OCI-M2 (cell line): ENCODE data around the gene ZNF175.
A peak's percentile ranks its signal among the peaks of the same experiment; 100 is the strongest.

ENCODE experiments used
- DNase-seq: peaks from one replicate; lab custom pipeline; 2025; ENCODE audit not compliant: unreplicated experiment; lab: John Stamatoyannopoulos, UW

The ZNF175 gene

DNA sequence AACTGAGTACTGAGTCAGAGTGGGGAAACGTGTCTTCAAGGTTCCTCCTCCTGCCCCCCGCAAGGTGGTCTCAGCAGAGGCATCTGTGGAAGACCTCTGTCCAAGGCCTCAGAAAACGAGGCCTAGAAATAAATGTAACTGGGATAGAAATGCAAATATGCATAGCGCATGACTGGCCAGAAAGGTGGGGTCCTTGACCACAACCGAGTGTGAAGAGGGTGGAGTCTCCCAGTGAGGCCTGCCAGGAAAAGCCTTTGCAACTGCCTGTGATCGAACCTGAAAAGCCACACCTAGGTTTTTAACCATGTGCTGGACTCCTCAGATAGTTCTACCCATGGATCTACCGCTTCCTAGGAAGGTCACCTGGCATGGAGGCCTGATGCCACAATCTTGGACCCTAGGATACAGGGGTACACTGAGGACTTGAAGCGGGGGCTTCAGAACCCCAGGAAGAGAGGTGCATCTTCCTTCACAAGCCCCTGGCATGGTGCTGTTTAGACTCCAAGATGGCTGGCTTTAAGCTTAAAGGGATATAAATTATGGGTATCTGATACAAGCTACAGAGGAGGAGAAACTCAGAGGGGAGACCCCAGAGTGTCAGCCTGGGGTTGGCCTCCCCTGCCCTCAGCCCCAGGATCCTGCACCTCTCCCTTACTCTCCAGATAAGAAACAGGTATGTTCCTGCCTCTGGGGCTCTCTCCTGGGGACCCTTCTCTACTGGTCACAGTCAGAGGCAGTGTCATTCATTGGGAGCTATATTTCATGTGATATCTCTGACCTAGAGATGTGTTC lies 21.4 kb upstream of the ZNF175 start:
- no peak for DNase-seq

DNA sequence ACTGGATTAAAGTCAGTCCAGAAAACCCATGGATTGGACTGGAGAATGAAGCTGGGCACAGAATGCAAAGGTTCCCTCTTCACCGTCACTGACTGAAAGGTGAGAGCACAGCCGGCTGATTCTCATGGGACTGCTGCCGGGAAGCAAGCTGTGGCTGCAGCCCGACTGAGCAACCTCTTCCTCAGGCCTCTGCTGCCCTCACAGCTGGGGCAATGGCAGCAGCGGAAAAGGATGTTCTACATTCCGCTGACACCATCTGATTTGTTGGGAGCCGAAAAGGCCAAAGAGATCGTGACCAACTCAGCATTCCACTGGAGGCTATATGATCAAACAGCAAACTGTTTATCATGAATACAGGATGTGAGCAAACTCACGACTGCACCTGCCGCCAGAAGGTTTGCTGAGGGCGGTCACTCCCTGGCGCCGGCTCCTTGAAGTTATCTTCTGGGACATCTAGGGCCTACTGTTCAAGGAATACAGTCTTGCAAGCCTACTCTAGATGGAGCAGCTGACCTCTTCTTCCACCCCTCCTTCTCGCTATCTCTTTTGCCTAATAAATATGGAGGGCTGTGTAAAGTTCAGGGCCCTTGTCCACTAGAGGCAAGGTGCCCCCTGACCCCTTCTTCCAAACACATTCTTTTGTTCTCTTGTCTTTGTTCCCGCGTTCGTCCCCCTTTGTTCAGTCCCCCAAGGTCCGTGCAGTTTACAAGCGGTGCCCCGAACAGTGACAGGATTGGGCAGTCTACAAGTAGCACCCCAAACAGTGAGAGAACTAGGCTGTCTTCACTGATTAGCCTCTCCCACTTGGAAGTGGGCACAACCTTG lies 20.0 kb upstream of the ZNF175 start:
- no peak for DNase-seq

GRCh38 chr19:51551673-51552432 lies 19.2 kb upstream of the ZNF175 start:
- DNase-seq = no peak

DNA sequence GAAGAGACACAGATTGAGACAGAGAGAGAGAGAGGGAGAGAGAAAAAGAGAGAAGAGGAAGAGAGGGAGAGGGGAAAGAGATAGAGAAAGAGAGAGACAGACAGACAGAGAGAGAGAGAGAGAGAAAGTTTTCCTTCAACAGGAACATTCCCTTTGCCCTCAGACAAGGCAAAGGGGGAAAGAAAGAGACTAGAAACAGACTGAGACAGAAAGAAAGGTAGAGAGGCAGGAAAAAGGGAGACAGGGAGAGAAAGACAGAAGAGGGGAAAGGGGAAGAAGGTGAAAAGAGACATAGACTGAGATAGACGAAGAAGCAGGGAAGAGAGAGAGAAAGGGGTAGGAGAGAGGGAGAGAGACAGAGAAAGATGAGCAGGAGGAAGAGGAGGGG lies 18.5 kb upstream of the ZNF175 start:
- no peak for DNase-seq

- DNase-seq = peak; percentile 89
Observed at GRCh38 chr19:51552996-51553725, 17.9 kb upstream of the ZNF175 start.

- DNase-seq = no peak
Observed at GRCh38 chr19:51559240-51559639, 11.8 kb upstream of the ZNF175 start.

DNA sequence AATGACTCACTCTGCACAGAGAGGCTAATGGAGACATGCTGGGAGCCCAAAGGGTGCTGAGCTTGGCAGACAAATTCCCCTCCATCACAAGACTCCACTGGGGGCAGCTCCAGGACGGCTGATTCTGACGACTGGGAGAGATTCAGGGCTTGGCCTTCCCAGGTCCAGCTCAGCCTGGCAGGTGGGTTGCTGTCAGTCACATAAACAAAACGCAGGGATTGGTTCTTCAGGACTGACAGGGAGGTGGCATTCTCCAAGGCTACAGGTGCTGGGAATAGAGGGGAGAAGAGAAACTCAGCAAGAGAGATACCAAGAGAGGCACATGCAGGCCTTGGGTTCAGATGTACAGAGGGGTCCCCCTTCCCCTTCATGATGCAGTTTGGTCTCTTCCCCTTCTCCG lies 10.7 kb upstream of the ZNF175 start:
- DNase-seq = no peak

DNA sequence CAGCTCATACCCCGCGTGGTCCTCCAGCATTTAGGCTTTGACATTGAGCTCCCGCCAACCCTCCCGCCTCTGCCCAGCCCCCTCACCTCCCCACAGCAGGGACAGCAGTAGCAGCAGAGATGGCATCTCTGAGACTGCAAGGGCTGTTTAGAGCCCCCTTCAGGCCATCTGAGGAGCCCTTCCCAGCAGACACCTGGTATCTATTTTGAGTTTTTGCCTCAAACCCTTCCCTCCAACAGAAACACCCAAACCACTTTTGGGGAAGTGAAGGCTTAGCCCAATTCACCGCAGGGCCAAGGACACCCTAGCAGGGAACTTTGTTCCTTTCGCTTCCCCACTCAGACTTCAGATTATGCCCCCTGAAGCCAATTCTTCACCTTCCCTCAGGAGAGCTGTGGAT lies 6.3 kb upstream of the ZNF175 start:
- DNase-seq = no peak

DNA sequence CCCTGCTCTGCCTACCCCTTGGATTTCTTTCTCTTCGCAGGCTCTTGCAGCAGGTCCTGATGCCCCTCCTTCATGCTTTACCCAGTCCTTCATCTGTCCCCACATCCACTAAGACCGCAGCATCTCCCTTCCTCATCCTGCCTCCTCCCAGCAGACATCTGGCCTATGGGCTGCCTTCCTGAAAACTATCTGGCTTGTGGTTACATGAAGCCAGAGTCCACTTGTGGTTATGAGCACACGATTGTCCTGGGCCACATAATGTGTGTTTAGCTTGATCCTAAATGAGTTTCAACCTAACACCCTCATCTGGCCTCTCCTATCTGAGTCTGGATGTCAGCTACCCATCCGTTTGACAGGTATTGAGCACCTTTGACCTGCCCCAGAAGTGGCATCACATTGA lies 5.5 kb upstream of the ZNF175 start:
- DNase-seq = no peak

GRCh38 chr19:51566489-51567100 lies 4.5 kb upstream of the ZNF175 start:
- no peak for DNase-seq

GRCh38 chr19:51567583-51567982 lies 3.5 kb upstream of the ZNF175 start:
- no peak for DNase-seq

GRCh38 chr19:51568456-51568855 lies 2.6 kb upstream of the ZNF175 start:
- DNase-seq = no peak

GRCh38 chr19:51571599-51571998 lies 516 bp downstream of the ZNF175 start:
- no peak for DNase-seq

DNA sequence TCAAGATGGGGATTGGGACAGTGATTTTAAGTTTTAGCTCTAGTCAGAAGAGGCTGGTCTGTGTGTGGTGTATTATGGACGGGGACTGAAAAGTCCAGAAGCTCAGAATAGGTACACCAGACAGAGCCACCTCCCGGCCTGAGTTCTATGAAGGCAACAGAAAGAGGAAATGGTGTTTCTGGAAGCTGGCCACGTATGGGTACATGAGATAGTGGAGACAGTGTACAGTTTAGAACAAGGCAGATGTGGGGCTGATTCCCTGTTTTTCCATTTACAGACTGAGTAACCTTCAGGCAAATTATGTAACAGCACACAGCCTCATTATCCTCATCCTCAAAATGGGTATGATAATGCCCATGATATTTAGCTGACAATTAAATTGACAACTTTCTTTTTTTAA lies 1.3 kb downstream of the ZNF175 start:
- peak; percentile 50 for DNase-seq

GRCh38 chr19:51572908-51573307 lies 1.8 kb downstream of the ZNF175 start:
- no peak for DNase-seq

DNA sequence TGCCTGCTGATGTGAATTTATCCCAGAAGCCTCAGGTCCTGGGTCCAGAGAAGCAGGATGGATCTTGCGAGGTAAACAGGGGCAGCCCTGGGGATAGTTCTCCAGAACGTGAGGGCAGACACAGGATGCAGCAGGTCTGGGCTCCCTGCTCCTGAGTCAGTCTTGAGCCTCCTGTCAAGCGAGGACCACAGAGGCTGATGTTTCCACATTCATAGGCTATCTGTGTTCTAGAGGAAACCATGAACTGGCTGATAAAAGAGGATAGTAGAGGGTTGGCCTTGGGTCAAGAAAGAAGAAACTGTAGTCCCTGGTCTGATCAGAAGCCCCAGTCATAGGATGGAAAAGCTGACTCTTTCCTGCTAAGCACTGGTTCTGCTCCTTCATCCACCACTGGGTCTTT lies 2.2 kb downstream of the ZNF175 start:
- DNase-seq = no peak

DNA sequence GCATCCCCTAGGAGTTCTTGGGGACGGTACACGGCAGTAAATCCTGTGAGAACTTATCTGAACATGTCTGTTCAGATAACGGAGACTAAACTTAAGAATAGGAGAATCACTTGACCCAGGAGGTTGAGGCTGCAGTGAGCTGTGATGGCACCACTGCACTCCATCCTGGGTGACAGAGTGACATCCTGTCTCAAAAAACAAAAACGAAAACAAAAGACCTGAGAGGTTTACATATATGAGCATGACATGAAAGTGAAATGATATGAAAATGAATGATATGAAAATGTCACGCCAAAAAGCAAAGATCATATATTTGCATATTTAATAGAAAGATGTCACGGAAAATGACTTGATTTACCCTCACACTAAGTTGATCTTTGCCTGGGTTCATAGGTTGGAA lies 5.8 kb downstream of the ZNF175 start:
- DNase-seq = no peak

GRCh38 chr19:51586103-51586728 lies 15.1 kb downstream of the ZNF175 start:
- DNase-seq = no peak

DNA sequence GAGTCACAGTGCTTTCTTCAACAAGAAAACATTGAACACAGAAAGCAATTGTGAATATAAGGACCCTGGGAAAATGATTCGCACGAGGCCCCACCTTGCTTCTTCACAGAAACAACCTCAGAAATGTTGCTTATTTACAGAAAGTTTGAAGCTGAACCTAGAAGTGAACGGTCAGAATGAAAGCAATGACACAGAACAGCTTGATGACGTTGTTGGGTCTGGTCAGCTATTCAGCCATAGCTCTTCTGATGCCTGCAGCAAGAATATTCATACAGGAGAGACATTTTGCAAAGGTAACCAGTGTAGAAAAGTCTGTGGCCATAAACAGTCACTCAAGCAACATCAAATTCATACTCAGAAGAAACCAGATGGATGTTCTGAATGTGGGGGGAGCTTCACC lies 15.7 kb downstream of the ZNF175 start:
- DNase-seq = no peak
